Measurements from ENCODE around the gene MAFG. TPM values are rescaled to one million over a fixed set of nuclear protein-coding genes. Genes with fewer than 3 reads are reported as not detected.
A peak's percentile ranks its signal among the peaks of the same experiment; 100 is the strongest.

MAFG gene
- total and polyA plus RNA-seq, 2 of the 13 experiments (the other 11 are each of a cell fraction or from before 2014, with no cell fraction given) = 14.5 to 20.0 TPM

DNA sequence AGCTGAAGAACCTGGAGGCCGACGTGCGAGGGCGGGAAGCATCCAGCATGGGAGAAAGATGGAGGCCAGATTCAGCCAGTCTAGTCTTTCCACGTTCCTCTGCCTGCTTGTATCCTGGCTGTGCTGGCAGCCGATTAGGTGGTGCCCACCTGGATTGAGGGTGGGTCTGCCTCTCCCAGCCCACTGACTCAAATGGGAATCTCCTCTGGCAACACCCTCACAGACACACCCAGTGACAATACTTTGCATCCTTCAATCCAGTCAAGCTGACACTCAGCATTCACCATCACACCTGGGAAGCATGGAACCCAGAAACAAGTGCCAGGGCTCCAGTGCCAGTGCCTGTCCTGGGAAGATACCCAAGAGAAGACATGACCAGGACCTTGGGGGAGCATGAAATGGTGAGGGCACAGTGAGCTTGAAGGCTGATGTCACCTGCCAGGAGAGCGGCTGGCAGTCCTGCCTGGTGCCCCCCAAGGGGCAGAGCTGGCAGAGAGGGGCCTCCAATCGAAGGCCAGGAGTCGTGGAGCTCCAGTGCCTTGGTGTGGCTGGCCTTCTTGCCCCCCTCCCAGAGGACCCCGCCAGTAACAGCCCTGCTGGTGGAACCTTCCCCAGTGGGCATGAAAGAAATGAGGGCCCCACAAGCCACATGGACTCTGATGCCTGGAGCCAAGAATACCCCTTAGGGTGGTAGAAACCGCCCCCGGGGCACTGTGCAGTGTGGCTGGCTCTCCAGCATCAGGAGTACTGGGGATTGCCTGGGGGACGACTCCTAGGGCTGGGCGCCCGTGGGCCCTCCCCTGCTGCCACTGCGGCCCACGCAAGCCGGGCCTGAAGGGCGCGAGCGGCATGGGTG, 26.1 kb downstream of the MAFG start (continued):
- TF ChIP-seq, protein P1, sequence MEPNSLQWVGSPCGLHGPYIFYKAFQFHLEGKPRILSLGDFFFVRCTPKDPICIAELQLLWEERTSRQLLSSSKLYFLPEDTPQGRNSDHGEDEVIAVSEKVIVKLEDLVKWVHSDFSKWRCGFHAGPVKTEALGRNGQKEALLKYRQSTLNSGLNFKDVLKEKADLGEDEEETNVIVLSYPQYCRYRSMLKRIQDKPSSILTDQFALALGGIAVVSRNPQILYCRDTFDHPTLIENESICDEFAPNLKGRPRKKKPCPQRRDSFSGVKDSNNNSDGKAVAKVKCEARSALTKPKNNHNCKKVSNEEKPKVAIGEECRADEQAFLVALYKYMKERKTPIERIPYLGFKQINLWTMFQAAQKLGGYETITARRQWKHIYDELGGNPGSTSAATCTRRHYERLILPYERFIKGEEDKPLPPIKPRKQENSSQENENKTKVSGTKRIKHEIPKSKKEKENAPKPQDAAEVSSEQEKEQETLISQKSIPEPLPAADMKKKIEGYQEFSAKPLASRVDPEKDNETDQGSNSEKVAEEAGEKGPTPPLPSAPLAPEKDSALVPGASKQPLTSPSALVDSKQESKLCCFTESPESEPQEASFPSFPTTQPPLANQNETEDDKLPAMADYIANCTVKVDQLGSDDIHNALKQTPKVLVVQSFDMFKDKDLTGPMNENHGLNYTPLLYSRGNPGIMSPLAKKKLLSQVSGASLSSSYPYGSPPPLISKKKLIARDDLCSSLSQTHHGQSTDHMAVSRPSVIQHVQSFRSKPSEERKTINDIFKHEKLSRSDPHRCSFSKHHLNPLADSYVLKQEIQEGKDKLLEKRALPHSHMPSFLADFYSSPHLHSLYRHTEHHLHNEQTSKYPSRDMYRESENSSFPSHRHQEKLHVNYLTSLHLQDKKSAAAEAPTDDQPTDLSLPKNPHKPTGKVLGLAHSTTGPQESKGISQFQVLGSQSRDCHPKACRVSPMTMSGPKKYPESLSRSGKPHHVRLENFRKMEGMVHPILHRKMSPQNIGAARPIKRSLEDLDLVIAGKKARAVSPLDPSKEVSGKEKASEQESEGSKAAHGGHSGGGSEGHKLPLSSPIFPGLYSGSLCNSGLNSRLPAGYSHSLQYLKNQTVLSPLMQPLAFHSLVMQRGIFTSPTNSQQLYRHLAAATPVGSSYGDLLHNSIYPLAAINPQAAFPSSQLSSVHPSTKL (CRISPR knock-in tag; IDR thresholded peaks at IDR 0.05) = no peak
- TF ChIP-seq ZNF660 (CRISPR knock-in tag; IDR thresholded peaks at IDR 0.05; ENCODE audit: borderline replicate concordance, low read depth) (no peak), ELF1 (CRISPR knock-in tag; IDR thresholded peaks at IDR 0.05) (no peak), ZNF678 (CRISPR knock-in tag; IDR thresholded peaks at IDR 0.05) (no peak), ZNF557 (CRISPR knock-in tag; IDR thresholded peaks at IDR 0.05) (no peak), TOE1 (CRISPR knock-in tag; IDR thresholded peaks at IDR 0.05) (no peak), SNAPC2 (CRISPR knock-in tag; IDR thresholded peaks at IDR 0.05) (no peak), ZNF780A (CRISPR knock-in tag; IDR thresholded peaks at IDR 0.05) (no peak), ZNF709 (CRISPR knock-in tag; IDR thresholded peaks at IDR 0.05) (no peak), ZNF776 (CRISPR knock-in tag; IDR thresholded peaks at IDR 0.05) (no peak), SP5 (CRISPR knock-in tag; IDR thresholded peaks at IDR 0.05; ENCODE audit: borderline replicate concordance, low read depth) (no peak), SATB2 (CRISPR knock-in tag; IDR thresholded peaks at IDR 0.05) (no peak), KLF16 (CRISPR knock-in tag; IDR thresholded peaks at IDR 0.05) (no peak), REPIN1 (CRISPR knock-in tag; IDR thresholded peaks at IDR 0.05; ENCODE audit: borderline replicate concordance, low read depth) (0 out of 2 replicates have a peak, but pooled peaks have one; percentile 20), RNF2 (conservative IDR thresholded peaks at IDR 0.05; ENCODE audit: low read depth) (no peak), NFIB (CRISPR knock-in tag; IDR thresholded peaks at IDR 0.05; ENCODE audit: borderline replicate concordance) (no peak; the same call in 1 of the 2 replicates), SALL2 (CRISPR knock-in tag; IDR thresholded peaks at IDR 0.05) (no peak), ISL2 (CRISPR knock-in tag; IDR thresholded peaks at IDR 0.05) (no peak), SKI (IDR thresholded peaks at IDR 0.05; ENCODE audit: partially characterized antibody) (no peak), NR2F6 (IDR thresholded peaks at IDR 0.05) (no peak), NR2F6 (CRISPR knock-in tag; IDR thresholded peaks at IDR 0.05) (no peak), ZFP1 (CRISPR knock-in tag; IDR thresholded peaks at IDR 0.05) (no peak), ZC3H4 (CRISPR knock-in tag; IDR thresholded peaks at IDR 0.05; ENCODE audit: borderline replicate concordance) (no peak), ZNF607 (CRISPR knock-in tag; IDR thresholded peaks at IDR 0.05; ENCODE audit: borderline replicate concordance) (no peak; the same call in 1 of the 2 replicates), HOXA3 (CRISPR knock-in tag; IDR thresholded peaks at IDR 0.05) (no peak), THYN1 (CRISPR knock-in tag; IDR thresholded peaks at IDR 0.05; ENCODE audit: borderline replicate concordance, low read depth) (no peak)
- TF ChIP-seq, protein P2, sequence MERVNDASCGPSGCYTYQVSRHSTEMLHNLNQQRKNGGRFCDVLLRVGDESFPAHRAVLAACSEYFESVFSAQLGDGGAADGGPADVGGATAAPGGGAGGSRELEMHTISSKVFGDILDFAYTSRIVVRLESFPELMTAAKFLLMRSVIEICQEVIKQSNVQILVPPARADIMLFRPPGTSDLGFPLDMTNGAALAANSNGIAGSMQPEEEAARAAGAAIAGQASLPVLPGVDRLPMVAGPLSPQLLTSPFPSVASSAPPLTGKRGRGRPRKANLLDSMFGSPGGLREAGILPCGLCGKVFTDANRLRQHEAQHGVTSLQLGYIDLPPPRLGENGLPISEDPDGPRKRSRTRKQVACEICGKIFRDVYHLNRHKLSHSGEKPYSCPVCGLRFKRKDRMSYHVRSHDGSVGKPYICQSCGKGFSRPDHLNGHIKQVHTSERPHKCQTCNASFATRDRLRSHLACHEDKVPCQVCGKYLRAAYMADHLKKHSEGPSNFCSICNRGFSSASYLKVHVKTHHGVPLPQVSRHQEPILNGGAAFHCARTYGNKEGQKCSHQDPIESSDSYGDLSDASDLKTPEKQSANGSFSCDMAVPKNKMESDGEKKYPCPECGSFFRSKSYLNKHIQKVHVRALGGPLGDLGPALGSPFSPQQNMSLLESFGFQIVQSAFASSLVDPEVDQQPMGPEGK (CRISPR knock-in tag; IDR thresholded peaks at IDR 0.05) = no peak

Data from HepG2 (cell line).